Lung (tissue), 12 donors: ENCODE measurements around the gene PIAS1. TPM values are rescaled to one million over a fixed set of nuclear protein-coding genes. Genes with fewer than 3 reads are reported as not detected.

Experiments used
- ATAC-seq: fragments of 200-7000 bp; cut with Tn5 transposase; one replicate; pipeline ENCODE4 v1.9.1; 2020; ENCODE audit warnings: moderate number of reproducible peaks; ENCODE audit not compliant: insufficient read depth, low FRiP score
- DNase-seq, 3 donors: peaks; one replicate each; pipeline ENCODE4 v3.0.0-alpha.2; 2013 to 2017
- H3K27ac ChIP-seq, 2 donors: one replicate each; pipeline ENCODE4 v1.5.1; 2013; ENCODE audit warnings: mild to moderate bottlenecking in 2 of 2, moderate library complexity in 2 of 2, control low read depth in 1 of 2, inconsistent platforms in 1 of 2, low read depth in 1 of 2, low read length in 1 of 2
- H3K27me3 ChIP-seq, 3 donors: one replicate each; pipeline ENCODE4 v1.5.1; 2013; ENCODE audit warnings: low read length in 2 of 3; ENCODE audit not compliant: control insufficient read depth in 3 of 3, insufficient read depth in 3 of 3
- H3K36me3 ChIP-seq, 4 donors: one replicate each; pipeline ENCODE4 v1.5.1; 2013; ENCODE audit warnings: low read length in 4 of 4, mild to moderate bottlenecking in 1 of 4, moderate library complexity in 1 of 4; ENCODE audit not compliant: control insufficient read depth in 4 of 4, insufficient read depth in 4 of 4
- H3K4me1 ChIP-seq, 5 donors: one replicate each; pipeline ENCODE4 v1.5.1; 2013; ENCODE audit warnings: low read length in 5 of 5, mild to moderate bottlenecking in 2 of 5, moderate library complexity in 1 of 5; ENCODE audit not compliant: control insufficient read depth in 5 of 5, insufficient read depth in 5 of 5
- H3K4me3 ChIP-seq: one replicate; pipeline ENCODE4 v1.5.1; 2013; ENCODE audit warnings: mild to moderate bottlenecking, control low read depth, moderate library complexity
- H3K9ac ChIP-seq, 2 donors: one replicate each; pipeline ENCODE4 v1.5.1; 2013; ENCODE audit warnings: low read length in 2 of 2, control low read depth in 1 of 2; ENCODE audit not compliant: insufficient read depth in 1 of 2
- H3K9me3 ChIP-seq, 4 donors: one replicate each; pipeline ENCODE4 v1.5.1; 2013; ENCODE audit warnings: low read length in 3 of 4, mild to moderate bottlenecking in 1 of 4, moderate library complexity in 1 of 4; ENCODE audit not compliant: control insufficient read depth in 4 of 4, insufficient read depth in 3 of 4
- CTCF ChIP-seq: IDR thresholded peaks from 2 replicates; pipeline ENCODE4 v1.5.1; 2012; ENCODE audit warnings: mild to moderate bottlenecking; ENCODE audit errors: control extremely low read depth, extremely low read depth
- WGBS, 2 donors: extraction: QIAGEN DNeasy Blood & Tissue Kit; methylation state at CpG; one replicate each; pipeline ENCODE4 v1.1.7; 2013; 5-methylcytosine and 5-hydroxymethylcytosine counted together
- polyA plus RNA-seq, 2 donors: library from polyadenylated mRNA; stranded (reverse); fragments of 200-250 nt; gene quantifications; one replicate each; pipeline ENCODE4 v1.2.1, GENCODE V29; 2013
- total RNA-seq, 2 donors: library from RNA; depleted of rRNA in 1 of 2; stranded (reverse); fragments of >200 nt in 1 of 2; gene quantifications; one replicate each; pipeline ENCODE4 v1.2.1, GENCODE V29; 2014 to 2021
- donor health status: control.
- donor health status: control.
- donor health status: Bipolar disorder and iron deficiency.
- donor health status: healthy.
- donor health status: DM: yes; HTN: yes; CAD: no.

The PIAS1 gene
- total and polyA plus RNA-seq, 4 donors = 14.6 to 157 (median 30.4) TPM

DNA sequence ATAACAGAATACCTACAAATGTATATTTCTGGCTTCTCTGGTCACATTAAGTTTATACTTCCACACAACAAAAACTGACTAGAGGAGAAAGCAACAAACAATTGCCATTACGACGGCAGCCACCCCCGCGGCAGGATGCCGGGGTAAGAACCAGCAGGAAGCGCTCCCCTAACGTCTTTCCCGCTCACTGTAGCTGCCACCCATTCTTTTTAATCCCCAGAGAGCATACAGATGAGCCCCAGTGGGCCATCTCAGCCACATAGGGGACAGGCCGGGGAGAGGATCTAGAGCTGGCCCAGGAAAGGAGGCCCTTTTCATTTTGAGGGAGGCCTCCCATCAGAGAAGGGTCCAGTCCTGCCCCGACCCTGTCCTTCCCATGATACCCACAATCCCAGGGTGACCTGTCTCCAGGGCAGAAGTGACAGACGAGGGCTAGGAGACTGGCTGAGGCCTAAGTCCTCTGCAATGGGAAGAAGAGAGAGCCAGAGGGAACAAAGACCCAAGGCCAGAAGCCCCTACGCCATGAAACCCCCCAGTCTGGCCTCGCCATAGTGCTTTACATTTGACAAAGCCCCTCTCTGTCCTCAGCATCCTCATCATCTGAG, 154.6 kb downstream of the PIAS1 start:
- Histone ChIP-seq H3K9ac (no peak overlapping the region), H3K36me3 (peaks cover 0 to 7% (median 2%) of the 10 kb centered on the region in 4 donors), H3K4me3 (no peak overlapping the region), H3K27me3 (no peaks in the 10 kb centered on the region), H3K4me1 (peaks cover 0 to 32% (median 12%) of the 10 kb centered on the region in 5 donors), H3K27ac (no peak overlapping the region), H3K9me3 (no peaks in the 10 kb centered on the region)
- DNase-seq (no peak), ATAC-seq (no peak)
- no peak for TF ChIP-seq CTCF
- WGBS, 2 donors = 44 to 64% methylated on average over 13 of the region's 13 CpGs

GRCh38 chr15:68209272-68209671, 155.2 kb downstream of the PIAS1 start:
- 87 to 91% methylated on average over 7 of the region's 7 CpGs for WGBS, 2 donors
- no peak for ATAC-seq
- Histone ChIP-seq H3K27me3 (no peaks in the 10 kb centered on the region), H3K9ac (no peak overlapping the region), H3K9me3 (no peaks in the 10 kb centered on the region), H3K4me3 (no peak overlapping the region), H3K27ac (no peak overlapping the region), H3K4me1 (peaks cover 0 to 28% (median 12%) of the 10 kb centered on the region in 5 donors), H3K36me3 (peaks cover 0 to 10% (median 2%) of the 10 kb centered on the region in 4 donors)
- no peak for DNase-seq
- no peak for TF ChIP-seq CTCF

- DNase-seq = no peak
- no peak for TF ChIP-seq CTCF
- no peaks in the 10 kb centered on the region for H3K9me3 ChIP-seq
- no peak overlapping the region for H3K27ac ChIP-seq
- no peak for ATAC-seq
- 55 to 75% methylated on average over 13 of the region's 13 CpGs for whole genome bisulfite sequencing, 2 donors
- H3K36me3 ChIP-seq = peaks cover 0 to 10% (median 2%) of the 10 kb centered on the region in 4 donors
- H3K27me3 ChIP-seq = no peaks in the 10 kb centered on the region
- no peak overlapping the region for H3K4me3 ChIP-seq
- peaks cover 0 to 23% (median 10%) of the 10 kb centered on the region in 5 donors for H3K4me1 ChIP-seq
- no peak overlapping the region for H3K9ac ChIP-seq
Observed at GRCh38 chr15:68209735-68210408, 155.8 kb downstream of the PIAS1 start.
